Renal cortical epithelial cell (primary cell): ENCODE measurements around the gene SCFD2. TPM values are rescaled to one million over a fixed set of nuclear protein-coding genes. Genes with fewer than 3 reads are reported as not detected.
"Not testable (repeated sequence)": the region's sequence is repeated elsewhere in the genome, so short reads cannot be mapped to it uniquely, and the experiment has no call there.

ENCODE experiments used
- DNase-seq: peaks from one replicate; pipeline ENCODE4 v3.0.0-alpha.2; 2011; ENCODE audit warnings: low read depth
- total RNA-seq: library from RNA; depleted of rRNA; stranded (reverse); fragments of >200 nt; gene quantifications from 2 replicates; pipeline ENCODE4 v1.2.3, GENCODE V29; 2014

Gene SCFD2
- total RNA-seq, 1 donor from 2014 or later, result 22.7 TPM

GRCh38 chr4:53139256-53139655, 226.6 kb downstream of the SCFD2 start:
- not testable (repeated sequence) for DNase-seq

- DNase-seq, result no peak
These were observed 228.4 kb downstream of the SCFD2 start for GRCh38 chr4:53137468-53137867.

DNA sequence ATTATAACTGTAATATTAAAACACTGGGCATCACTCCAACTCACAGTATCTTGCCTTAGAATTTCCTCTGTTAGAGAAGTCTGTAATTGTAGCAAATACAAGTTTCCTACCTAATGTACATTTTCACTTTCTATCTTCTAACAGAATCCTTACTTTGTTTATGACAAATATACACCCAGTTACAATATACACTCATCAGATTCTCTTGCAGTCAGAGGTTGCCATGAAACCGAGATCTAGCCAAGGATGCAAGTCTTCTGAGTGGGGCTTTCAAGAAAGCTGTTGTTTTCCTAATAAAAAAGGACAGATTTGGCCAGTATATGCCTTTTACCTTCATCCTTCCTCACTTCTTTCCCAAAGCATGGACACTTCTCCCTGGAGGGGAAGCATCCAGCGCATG, 228.9 kb downstream of the SCFD2 start:
- no peak for DNase-seq

GRCh38 chr4:53132132-53132891, 233.5 kb downstream of the SCFD2 start:
- DNase-seq, result no peak

DNA sequence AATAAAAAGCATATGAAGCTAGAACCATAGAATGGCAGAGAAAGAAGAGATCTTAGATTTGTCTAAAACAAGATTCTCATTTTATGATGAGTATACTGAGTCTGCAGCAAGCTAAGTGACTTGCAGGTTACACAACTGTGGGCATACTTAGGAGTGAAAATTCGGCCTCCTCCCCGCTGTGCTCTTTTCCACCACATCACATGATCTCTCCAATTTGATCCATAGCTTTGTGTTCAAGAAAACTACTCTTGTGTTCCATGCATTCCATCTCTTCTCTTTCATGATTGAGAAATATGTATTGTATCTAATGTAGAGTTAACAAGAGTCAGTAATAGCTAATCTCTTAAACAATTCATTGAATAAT, 234.3 kb downstream of the SCFD2 start:
- DNase-seq, result no peak

GRCh38 chr4:53130896-53131561, 234.8 kb downstream of the SCFD2 start:
- DNase-seq, result no peak

GRCh38 chr4:53128706-53129357, 237.0 kb downstream of the SCFD2 start:
- no peak for DNase-seq

- no peak for DNase-seq
These were observed 237.6 kb downstream of the SCFD2 start for GRCh38 chr4:53128231-53128630.

DNA sequence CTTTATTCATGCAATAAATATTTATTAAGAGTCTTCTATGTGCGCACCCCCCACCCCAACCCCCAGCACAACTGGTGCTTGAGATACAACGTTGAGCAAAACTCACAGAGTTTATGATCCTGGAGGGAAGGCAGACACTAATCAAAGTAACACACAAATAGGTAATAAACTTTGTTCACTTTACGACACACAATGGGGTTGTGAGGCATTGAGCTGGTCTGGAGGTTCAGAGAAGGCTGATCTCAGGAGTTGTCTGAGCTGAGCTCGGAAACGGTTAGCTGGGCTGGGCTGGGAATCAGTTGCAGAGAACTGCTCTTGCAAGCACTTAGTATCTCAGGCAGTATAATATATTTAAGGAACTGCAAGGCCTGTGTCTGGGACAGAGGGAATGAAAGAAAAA, 238.5 kb downstream of the SCFD2 start:
- DNase-seq, result no peak

- no peak for DNase-seq
These were observed 239.8 kb downstream of the SCFD2 start for GRCh38 chr4:53126099-53126498.

DNA sequence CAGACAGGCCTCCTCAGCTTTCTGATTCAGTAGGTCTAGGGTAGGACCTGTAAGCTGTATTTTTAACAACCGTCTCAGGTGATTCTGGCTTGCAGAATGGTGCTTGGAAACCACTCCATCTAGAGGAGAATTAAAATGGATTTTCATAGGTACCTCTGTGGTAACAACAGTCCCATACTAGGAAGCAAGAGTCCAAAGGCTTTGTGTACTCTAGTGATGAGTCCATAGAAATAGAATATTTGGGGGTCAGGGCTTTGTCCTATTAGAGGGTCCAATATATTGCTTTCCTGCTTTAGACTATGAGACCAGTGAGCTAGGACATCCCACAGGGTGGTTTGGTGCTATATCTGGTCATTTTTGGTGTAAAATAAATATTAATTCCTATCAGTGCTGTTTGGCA, 242.0 kb downstream of the SCFD2 start:
- no peak for DNase-seq

DNA sequence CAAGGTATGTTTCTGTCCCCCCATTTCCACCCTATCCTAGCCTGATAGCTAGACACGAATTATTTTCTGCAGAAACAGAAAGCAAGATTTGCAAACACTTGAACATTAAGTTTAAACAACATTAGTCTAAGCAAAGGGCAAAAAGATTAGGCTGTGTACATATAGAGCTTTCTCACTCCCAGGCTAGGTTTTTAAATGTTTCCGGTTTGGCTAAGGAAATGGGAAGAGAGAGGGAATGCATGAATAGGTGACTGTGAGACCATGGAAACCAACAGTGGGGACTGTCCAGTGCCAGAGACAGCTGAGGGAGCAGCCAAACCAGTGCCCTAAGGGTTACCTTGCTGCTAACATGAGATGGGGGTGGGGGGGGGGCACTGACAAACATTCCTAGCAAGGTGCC, 242.7 kb downstream of the SCFD2 start:
- no peak for DNase-seq

DNA sequence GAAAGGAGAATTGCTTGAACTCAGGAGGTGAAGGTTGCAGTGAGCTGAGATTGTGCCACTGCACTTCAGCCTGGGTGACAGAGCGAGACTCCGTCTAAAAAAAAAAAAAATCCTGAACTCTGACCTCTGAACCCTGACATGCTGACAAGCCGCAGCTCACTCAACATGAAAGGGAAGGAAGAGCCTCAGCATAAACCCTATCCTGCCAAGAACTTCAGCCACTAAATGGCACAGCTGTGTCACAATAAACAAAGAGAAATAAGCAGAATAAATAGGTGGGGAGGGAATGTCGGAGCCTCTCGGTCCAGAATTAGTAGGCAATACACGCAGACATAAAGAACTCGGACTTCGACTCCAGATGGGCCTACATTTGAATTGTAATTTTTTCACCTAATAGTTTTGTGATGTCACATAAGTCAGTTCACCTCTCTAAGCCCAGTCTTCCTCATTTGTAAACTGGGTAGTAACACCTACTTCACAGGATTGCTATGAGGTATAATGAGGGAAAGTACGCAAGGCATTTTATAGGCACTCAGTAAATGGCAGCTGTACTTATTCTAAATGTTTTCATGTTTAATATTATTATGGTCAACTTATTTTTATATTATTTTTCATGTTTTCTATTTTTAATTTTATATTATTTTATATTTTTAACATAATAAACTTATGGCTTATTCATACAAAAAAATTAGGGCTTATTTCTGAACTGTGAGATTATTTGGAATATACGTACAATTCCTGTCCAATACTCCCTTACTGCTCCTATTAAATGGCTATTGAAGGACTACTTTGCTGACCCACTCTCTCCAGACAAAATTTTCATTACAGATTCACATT, 243.4 kb downstream of the SCFD2 start:
- DNase-seq, result no peak

- no peak for DNase-seq
These were observed 244.5 kb downstream of the SCFD2 start for GRCh38 chr4:53121264-53121865.

DNA sequence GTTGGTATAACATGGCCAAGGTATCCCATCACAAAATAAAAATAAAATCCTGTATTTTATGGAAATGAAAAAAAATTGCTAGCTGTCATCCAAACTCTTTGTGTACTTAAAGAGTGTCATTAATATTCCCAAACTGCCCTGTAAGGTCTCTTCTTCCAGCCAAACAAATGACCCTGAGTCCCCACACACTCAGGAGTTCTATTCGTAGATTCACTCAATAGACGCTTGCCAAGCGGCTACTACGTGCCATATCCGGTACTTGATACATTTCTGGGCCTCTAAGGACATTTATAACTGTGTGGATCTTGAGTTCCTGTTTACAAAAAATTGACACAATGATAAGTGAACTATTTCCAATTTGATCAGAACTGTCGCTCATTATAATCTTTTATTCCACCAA, 245.1 kb downstream of the SCFD2 start:
- DNase-seq, result no peak

GRCh38 chr4:53119680-53120079, 246.2 kb downstream of the SCFD2 start:
- peak; percentile 75 for DNase-seq

DNA sequence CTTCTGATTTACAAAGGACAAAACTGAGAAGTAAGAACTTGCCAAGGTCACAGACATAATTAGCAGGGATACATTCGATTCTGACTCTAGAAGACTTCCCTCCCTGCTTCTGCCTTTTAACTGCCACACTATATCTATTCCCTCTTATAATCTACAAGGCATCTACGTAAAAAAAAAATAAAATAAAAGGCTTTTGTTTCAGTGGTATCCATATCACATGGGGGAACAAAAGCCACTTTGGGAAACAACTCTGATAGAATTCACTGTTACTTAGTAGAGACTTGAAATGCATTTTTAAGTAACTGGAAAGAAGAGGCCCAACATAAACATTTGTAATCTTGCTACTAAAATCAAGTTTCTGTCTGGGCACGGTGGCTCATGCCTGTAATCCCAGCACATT, 247.2 kb downstream of the SCFD2 start:
- no peak for DNase-seq

DNA sequence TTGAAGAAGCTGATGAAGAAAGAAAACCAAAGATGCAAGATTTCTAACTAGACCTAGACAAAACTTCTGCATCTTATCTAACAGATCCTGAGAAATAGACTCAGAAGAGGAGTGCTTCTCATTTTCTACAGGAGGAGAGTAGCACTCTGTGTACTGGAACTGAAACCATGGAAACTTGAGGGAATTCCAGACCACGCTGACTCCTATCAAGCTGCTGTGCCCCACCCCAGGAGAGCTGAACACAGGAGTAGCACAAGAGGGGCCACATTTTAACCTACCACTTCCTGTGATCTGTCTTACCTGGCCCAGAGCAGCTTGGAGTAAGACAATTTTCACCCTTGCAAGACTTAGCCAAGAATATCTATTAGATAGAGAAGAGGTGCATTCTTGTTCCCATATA, 248.9 kb downstream of the SCFD2 start:
- DNase-seq, result peak; percentile 44

DNA sequence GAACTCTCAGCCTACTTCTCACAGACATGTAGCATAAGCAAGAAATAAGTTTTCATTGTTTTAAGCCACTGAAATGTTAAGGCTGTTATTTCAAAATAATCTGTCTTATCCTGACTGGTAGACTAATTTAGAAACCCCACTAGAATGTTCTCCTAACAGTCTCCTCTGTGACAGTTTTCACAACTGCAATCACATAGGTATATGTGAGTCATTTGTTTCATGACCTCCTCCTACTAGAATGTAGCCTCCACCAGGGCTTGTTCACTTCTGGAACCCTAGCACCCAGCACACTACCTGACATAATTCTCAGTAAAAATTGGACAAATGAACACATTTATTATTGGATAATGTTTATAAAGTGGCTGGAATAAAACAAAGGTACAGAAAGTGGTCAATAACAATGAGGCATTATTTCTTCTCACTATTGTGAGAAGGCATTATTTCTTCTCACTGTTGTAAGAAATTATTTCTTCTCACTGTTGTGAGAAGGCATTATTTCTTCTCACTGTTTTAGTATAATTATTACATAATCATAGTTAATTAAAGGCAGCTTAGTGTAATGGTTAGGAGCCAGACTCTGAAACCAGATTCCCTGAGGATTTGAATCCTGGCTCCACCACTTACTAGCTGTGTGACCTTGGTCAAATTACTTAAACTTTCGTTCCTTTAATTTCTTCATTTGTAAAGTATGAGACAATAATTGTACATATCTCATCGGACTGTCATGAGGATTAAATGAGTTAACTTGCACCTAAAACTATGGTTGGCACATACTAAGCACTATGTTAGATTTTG, 252.2 kb downstream of the SCFD2 start:
- DNase-seq, result peak; percentile 33

GRCh38 chr4:53105313-53105712, 260.5 kb downstream of the SCFD2 start:
- DNase-seq, result no peak

DNA sequence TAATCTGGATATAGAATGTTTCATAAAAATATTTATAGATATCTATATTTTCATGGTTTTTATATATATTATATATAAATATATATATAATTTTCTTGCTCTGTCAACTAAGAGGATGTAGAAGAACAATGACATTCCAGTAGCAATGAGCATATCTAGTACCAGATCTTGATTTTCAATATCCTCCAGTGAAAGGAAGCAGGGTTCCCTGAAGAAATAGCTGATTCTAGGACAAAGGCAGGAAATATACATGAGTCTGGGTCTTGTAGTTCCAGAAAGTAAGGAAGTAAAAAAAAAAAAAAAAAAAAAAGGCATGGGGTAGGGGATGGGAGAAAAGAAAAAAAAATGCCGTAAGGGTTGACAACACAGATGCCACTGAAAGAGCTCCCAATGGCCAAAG, 262.4 kb downstream of the SCFD2 start:
- no peak for DNase-seq
